Fibroblast of lung (primary cell): ENCODE results near the gene SLIT2.

Experiments used
- CTCF ChIP-seq, 2 donors: IDR thresholded peaks in 1 of 2; conservative IDR thresholded peaks in 1 of 2; 1 replicate in 1 of 2; 2 replicates in 1 of 2; pipeline ENCODE4 v1.5.1; 2011 to 2012; ENCODE audit warnings: low read length in 2 of 2, control low read depth in 1 of 2, inconsistent platforms in 1 of 2, low read depth in 1 of 2, mild to moderate bottlenecking in 1 of 2
- EZH2 ChIP-seq: IDR thresholded peaks from 2 replicates; pipeline ENCODE4 v1.5.1; 2012; ENCODE audit warnings: low read length, control low read depth, mild to moderate bottlenecking; ENCODE audit errors: missing control alignments

- TF ChIP-seq CTCF (conservative IDR thresholded peaks at IDR 0.05 in 1 of 2, IDR thresholded peaks at IDR 0.05 in 1 of 2; ENCODE audit: low read depth in 1 of 2, low read length in 2 of 2) (no peak), EZH2 (no peak)
Observed at GRCh38 chr4:20269320-20269719, 17.6 kb downstream of the SLIT2 start.
